ENCODE results near the gene KCTD3. TPM values are rescaled to one million over a fixed set of nuclear protein-coding genes. Genes with fewer than 3 reads are reported as not detected.
A peak's percentile ranks its signal among the peaks of the same experiment; 100 is the strongest.

Gene KCTD3
- total RNA-seq, 1 experiment from 2014 or later = 90.3 TPM

GRCh38 chr1:215557992-215558626, 9.0 kb upstream of the KCTD3 start:
- Mint-ChIP-seq H3K36me3 (ENCODE audit: insufficient read depth, unreplicated experiment) (no peaks in the 10 kb centered on the region), H3K4me1 (ENCODE audit: insufficient read depth, unreplicated experiment) (no peaks in the 10 kb centered on the region), H3K27me3 (ENCODE audit: insufficient read depth, unreplicated experiment) (no peaks in the 10 kb centered on the region), H3K27ac (ENCODE audit: low read depth, unreplicated experiment) (no peak overlapping the region), H3K4me3 (ENCODE audit: unreplicated experiment) (no peak overlapping the region), H3K9me3 (ENCODE audit: unreplicated experiment) (peaks cover 16% of the 10 kb centered on the region)
- POLR2A ChIA-PET = interaction anchor here (0.7 to 3.5 kb wide), 3 partner anchors 9 to 15 kb away, joined by 4 to 26 read pairs (median 4); partner anchors contain the start of gene KCTD3
- TF ChIP-seq CTCF (IDR thresholded peaks at IDR 0.05; ENCODE audit: unreplicated experiment) = no peak
- no peak for DNase-seq (ENCODE audit: unreplicated experiment)
- no TSS peak for BruUV-seq (replicated peaks)
- intact Hi-C loops (cut with micrococcal nuclease) = no loop called here
- CTCF ChIA-PET = interaction anchor here (0.6 to 2.2 kb wide), 10 partner anchors 9 to 1226 kb away, joined by 3 to 13 read pairs (median 4); partner anchors contain the start of gene KCTD3

- H3K4me1 Mint-ChIP-seq (ENCODE audit: insufficient read depth, unreplicated experiment) = peaks cover 36% of the 10 kb centered on the region
- H3K4me3 Mint-ChIP-seq (ENCODE audit: unreplicated experiment) = peak overlapping the region; percentile 98
- no peaks in the 10 kb centered on the region for H3K27me3 Mint-ChIP-seq (ENCODE audit: insufficient read depth, unreplicated experiment)
- intact Hi-C loops (cut with micrococcal nuclease) = loop anchor here (1.0 kb wide), 1 partner anchor 39 kb away; no protein-coding TSS in a partner anchor
- H3K27ac Mint-ChIP-seq (ENCODE audit: low read depth, unreplicated experiment) = peak overlapping the region; percentile 99
- peaks cover 6% of the 10 kb centered on the region for H3K36me3 Mint-ChIP-seq (ENCODE audit: insufficient read depth, unreplicated experiment)
- ChIA-PET CTCF (interaction anchor here (0.6 to 1.6 kb wide), 13 partner anchors 9 to 1371 kb away, joined by 3 to 8 read pairs (median 3); no protein-coding TSS in a partner anchor), POLR2A (interaction anchor here (0.5 to 7.7 kb wide), 43 partner anchors 8 to 1129 kb away, joined by 3 to 117 read pairs (median 4); partner anchors contain the start of genes CENPF and PTPN14)
- H3K9me3 Mint-ChIP-seq (ENCODE audit: unreplicated experiment) = no peaks in the 10 kb centered on the region
- no TSS peak for BruUV-seq (replicated peaks)
- TF ChIP-seq CTCF (IDR thresholded peaks at IDR 0.05; ENCODE audit: unreplicated experiment) = no peak
- DNase-seq (ENCODE audit: unreplicated experiment) = peak; percentile 89
These were observed 591 bp downstream of the KCTD3 start for GRCh38 chr1:215567491-215568298.

- ChIA-PET CTCF (interaction anchor here (0.6 to 1.6 kb wide), 8 partner anchors 10 to 1372 kb away, joined by 3 to 8 read pairs (median 3); no protein-coding TSS in a partner anchor), POLR2A (interaction anchor here (0.6 to 7.7 kb wide), 30 partner anchors 10 to 1121 kb away, joined by 3 to 117 read pairs (median 8); partner anchors contain the start of genes CENPF and PTPN14)
- Mint-ChIP-seq H3K4me1 (ENCODE audit: insufficient read depth, unreplicated experiment) (peaks cover 42% of the 10 kb centered on the region), H3K36me3 (ENCODE audit: insufficient read depth, unreplicated experiment) (peaks cover 6% of the 10 kb centered on the region), H3K27me3 (ENCODE audit: insufficient read depth, unreplicated experiment) (no peaks in the 10 kb centered on the region), H3K4me3 (ENCODE audit: unreplicated experiment) (peak overlapping the region; percentile 98), H3K27ac (ENCODE audit: low read depth, unreplicated experiment) (peak overlapping the region; percentile 99), H3K9me3 (ENCODE audit: unreplicated experiment) (no peaks in the 10 kb centered on the region)
- intact Hi-C loops (cut with micrococcal nuclease) = loop anchor here (1.0 kb wide), 1 partner anchor 38 kb away; no protein-coding TSS in a partner anchor
- DNase-seq (ENCODE audit: unreplicated experiment) = peak; percentile 66
- TF ChIP-seq CTCF (IDR thresholded peaks at IDR 0.05; ENCODE audit: unreplicated experiment) = no peak
- no TSS peak for BruUV-seq (replicated peaks)
These were observed 1.2 kb downstream of the KCTD3 start for GRCh38 chr1:215568299-215568692.

Measured in MCF 10A (cell line).